DOHH2 (cell line): ENCODE measurements around the gene TARS3.

Experiments
- EZH2phosphoT487 ChIP-seq: fragments of 200-600 bp; sonication (generic); IDR thresholded peaks from 2 replicates; pipeline ENCODE4 v1.6.1; 2017; ENCODE audit warnings: borderline replicate concordance, mild to moderate bottlenecking, antibody characterized with exemption, low read length, moderate library complexity, mixed read lengths
- TF ChIP-seq, protein P1 (sequence below): fragments of 200-600 bp; sonication (generic); IDR thresholded peaks from one replicate; pipeline ENCODE4 v1.5.1; 2014; ENCODE audit warnings: antibody characterized with exemption, mild to moderate bottlenecking, low read depth, low read length; ENCODE audit not compliant: poor library complexity, severe bottlenecking

DNA sequence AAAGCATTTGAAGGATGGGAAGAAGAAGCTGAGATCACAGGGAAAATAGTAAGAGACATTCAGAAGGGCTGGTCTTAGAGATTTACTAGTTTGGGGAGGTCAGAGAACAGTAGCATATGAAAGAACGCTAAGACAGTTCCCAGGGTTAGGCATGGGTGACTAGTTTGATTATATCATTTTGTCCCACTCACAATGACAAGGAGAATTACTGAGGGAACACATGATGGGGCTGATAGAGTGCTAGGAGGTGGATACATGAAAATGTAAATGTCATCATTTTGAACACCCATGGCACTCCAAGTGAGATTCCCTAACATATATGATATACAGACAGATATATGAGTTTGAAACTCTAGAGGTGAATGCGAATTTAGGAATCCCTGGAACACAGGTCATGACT, 9.3 kb upstream of the TARS3 start:
- TF ChIP-seq, protein P1, sequence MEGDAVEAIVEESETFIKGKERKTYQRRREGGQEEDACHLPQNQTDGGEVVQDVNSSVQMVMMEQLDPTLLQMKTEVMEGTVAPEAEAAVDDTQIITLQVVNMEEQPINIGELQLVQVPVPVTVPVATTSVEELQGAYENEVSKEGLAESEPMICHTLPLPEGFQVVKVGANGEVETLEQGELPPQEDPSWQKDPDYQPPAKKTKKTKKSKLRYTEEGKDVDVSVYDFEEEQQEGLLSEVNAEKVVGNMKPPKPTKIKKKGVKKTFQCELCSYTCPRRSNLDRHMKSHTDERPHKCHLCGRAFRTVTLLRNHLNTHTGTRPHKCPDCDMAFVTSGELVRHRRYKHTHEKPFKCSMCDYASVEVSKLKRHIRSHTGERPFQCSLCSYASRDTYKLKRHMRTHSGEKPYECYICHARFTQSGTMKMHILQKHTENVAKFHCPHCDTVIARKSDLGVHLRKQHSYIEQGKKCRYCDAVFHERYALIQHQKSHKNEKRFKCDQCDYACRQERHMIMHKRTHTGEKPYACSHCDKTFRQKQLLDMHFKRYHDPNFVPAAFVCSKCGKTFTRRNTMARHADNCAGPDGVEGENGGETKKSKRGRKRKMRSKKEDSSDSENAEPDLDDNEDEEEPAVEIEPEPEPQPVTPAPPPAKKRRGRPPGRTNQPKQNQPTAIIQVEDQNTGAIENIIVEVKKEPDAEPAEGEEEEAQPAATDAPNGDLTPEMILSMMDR: no peak
- TF ChIP-seq EZH2phosphoT487: no peak
